ELF-1 (cell line): Measurements from ENCODE around the gene LRRC9.

Source experiments
- DNase-seq: peaks from one replicate; pipeline ENCODE4 v3.0.0-alpha.2; 2016; ENCODE audit warnings: low read depth, low spot score

LRRC9 gene

DNA sequence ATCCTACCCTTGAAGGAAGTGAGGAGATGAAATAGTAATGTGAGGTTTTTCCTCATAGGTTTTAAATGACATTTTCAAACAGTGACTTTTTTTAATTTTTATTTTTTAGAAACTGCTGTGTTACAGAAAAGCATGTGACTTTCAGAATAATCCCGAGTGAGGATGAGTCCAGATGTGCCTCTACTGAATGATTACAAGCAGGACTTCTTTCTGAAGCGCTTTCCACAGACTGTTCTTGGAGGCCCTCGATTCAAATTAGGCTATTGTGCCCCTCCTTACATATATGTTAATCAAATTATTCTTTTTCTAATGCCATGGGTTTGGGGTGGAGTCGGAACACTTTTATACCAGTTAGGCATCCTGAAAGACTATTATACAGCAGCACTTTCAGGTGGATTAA is 187.5 kb downstream of the LRRC9 start:
- DNase-seq: no peak

GRCh38 chr14:60111732-60112131 is 191.8 kb downstream of the LRRC9 start:
- no peak for DNase-seq
